ENCODE results near the gene GALR3.
"Not testable (repeated sequence)": the region's sequence is repeated elsewhere in the genome, so short reads cannot be mapped to it uniquely, and the experiment has no call there.

GALR3 gene, protein sequence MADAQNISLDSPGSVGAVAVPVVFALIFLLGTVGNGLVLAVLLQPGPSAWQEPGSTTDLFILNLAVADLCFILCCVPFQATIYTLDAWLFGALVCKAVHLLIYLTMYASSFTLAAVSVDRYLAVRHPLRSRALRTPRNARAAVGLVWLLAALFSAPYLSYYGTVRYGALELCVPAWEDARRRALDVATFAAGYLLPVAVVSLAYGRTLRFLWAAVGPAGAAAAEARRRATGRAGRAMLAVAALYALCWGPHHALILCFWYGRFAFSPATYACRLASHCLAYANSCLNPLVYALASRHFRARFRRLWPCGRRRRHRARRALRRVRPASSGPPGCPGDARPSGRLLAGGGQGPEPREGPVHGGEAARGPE

GRCh38 chr22:37823134-37823985 is at the start of gene GALR3:
Gene GALR3, plus strand, starts transcription at chr22:37823382. Its CDS starts 25 bp downstream, at chr22:37823407.
- no peak for DNase-seq

GRCh38 chr22:37774728-37775127 is 48.5 kb upstream of the GALR3 start:
- no peak for DNase-seq

DNA sequence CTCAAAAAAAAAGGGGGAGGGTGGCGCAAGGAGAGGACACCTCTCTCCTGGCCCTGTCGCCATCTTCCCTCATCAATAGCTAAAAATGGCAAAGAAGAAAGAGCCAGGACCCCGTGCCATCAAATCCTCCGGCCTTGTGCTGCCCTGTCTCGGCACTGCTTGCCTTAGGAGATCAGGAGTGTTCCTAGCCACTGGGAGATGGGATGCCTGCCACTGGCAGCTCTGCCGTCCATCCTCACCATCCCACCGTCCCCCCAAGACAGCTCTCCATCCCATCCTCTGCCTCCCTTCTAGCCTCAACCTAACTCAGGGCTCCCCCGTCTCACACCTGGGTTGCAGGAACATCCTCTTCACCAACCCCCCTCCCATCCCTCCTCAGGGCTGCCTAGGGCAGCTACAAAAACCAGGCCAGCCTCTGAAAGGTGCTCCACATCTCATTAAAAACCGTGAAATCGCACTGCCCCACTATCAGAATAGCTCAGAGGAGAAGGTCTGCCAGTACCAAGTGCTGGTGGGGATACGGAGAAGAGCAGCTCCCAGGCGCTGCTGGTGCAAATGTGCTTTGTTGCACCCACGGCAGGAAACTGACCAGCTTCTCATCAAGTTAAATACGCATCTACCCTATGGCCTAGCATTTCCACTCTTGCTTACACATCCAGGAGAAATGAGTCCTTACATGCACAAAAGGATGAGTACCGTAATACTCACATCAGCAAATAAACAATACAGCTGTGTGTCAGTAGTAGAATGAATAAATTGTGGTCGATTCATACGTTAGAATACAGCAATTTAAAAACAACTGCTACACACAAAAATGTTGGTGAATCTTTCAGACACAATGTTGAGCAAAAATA is 47.2 kb upstream of the GALR3 start:
- DNase-seq: no peak

GRCh38 chr22:37776639-37777005 is 46.6 kb upstream of the GALR3 start:
- DNase-seq: no peak

DNA sequence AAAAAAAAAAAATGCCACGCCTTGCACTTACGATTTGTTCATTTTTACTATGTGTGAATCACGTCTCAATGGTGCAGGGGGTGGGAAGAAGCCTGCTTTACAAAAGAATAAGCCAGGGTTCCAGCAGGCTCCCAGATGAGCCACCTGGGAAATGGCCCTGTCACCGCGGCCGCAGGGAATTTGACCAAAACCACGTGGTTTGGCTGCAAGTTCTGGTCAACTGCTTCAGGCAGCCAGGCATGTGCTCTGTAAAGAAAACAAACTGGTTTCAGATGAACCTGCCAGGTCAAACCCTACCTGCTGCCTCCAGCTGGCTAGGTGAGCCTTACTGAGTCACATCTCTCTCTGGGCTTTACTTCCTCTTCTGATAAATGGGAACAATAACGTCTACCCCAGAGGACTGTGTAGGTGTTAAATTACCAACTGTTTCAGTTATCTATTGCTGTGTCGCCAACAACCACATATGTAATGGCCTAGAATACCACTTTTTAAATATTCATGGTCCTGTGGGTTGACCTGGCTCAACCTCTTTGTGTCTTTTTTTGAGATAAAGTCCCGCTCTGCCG is 46.0 kb upstream of the GALR3 start:
- no peak for DNase-seq

DNA sequence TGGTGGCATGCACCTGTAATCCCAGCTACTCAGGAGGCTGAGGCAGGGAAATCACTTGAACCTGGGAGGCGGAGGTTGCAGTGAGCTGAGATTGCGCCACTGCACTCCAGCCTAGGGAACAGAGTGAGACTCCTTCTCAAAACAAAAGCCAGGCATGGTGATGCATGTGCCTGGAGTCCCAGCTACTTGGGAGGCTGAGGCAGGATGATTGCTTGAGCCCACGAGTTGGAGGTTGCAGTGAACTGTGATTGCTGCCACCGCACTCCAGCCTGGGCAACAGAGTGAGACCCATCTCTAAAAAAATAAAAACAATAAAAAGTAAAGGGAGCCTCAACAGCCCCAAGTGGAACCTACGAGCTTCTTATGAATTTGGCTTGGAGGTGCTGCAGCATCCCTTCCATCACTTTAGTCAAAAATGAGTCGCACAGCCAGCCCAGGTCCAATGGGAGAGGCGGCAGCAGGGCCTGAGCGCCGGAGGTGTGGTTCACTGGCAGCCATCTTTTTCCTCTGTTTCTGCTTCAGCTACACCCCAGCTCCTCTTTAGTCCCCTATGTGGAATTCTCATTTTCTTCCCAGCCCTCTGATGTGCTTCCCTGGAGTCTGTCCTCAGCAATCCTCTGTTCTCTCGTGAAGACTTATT is 44.7 kb upstream of the GALR3 start:
- no peak for DNase-seq

GRCh38 chr22:37781434-37782059 is 41.6 kb upstream of the GALR3 start:
- no peak for DNase-seq

DNA sequence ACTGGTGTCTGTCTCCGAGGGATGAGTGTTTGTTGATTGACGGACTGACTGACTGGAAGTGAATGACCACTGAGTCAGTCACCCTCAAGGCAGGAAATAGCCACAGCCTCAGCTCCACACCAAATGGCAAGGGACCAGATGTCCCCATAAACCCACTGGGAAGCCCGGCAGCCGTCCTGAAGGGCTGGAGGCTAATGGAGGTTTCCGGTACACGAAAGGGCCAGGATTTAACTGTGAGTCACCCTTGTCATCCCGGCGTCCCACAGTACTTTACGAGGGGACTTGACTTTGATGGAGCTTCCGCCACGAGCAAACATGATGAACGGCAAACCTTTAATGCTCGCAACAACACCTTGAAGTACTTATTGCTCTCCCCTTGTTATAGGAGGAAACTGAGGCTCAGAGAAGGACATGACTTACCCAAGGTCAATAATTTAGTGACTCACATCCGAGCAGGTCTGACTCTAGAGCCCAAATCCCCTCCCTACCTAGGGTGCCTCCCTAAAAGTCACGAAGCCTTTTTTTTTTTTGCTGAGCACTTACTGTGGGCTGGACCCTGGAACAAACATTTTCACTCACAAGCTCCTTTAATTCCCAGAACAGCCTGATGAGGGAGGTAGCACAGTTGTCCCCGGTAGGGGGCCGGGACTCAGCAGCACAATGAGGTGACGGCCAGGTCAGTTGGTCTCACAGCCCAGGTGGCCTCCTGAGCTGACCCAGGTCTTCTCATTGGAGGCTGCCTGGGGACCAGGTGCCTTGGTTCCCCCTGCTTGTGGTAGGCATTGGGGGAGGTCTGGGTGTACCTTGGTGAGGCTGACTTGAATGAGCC is 40.6 kb upstream of the GALR3 start:
- no peak for DNase-seq

DNA sequence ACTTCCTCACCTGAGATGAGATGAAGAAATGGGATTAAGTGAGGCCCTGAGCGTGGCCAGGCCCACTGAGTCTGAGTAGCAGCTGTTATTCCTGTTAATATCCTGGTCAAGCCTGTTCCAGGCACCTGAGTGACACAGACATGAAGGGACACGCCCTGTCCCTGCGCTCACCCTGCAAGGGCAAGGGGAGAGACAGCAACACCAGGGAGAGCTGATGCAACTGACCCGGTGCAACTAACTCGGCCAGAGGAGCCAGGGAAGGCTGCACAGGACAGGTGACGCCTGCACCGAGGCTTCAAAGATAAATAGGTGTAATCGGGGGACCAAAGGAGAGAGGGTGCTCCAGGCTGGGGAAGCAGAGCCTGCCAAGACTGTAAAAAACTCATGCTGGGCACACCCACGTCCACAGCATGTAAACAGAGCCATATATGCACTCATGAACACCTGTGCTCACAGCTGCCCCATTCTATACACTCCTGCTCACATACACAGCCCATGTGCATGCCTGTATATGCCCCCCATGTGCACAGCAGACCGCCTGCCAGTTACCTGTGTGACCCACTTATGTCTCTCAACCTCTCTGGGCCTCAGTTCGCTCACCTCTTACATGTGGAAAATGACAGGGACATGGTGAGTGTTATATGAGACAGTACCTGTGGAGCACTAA is 38.2 kb upstream of the GALR3 start:
- DNase-seq: no peak

DNA sequence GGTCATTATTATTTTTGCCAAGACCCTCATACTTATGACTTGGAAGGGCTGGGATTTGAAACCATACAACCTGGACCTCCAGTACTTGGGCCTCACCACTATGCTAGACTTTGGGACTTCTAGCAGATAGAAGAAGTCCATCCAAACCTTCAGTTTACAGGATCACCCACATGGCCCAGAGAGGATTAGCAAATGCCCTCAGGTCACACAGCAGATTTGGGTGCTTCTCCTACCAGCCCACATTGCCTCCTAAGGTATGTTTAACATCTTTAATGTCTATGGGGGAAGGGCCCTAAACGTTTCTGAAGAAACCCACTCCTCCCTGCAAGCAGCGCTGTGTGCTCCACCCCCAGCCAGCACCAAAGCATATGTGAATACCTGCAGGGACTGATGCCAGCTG is 32.9 kb upstream of the GALR3 start:
- DNase-seq: no peak

- DNase-seq: no peak
These were observed 30.7 kb upstream of the GALR3 start for GRCh38 chr22:37792494-37792893.

DNA sequence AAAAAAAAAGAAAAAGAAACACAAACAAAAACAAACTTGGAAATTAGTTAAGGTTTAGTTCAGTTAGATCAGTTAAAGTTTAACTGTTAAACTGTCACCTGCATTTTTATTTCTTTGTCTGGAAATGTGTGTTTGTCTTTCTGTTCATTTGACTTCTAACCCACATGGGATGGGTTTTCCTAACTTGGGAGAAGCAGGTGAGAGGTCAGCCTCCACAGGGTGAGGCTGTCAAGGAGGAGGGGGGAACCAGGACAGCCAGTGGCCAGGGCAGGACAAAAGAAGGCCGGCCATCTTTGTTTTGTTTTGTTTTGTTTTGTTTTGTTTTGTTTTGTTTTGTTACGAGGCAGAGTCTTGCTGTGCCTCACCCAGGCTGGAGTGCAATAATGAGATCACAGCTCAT is 28.8 kb upstream of the GALR3 start:
- no peak for DNase-seq

- no peak for DNase-seq
These were observed 27.1 kb upstream of the GALR3 start for GRCh38 chr22:37796079-37796478.

GRCh38 chr22:37797259-37797658 is 25.9 kb upstream of the GALR3 start:
- DNase-seq: not testable (repeated sequence)

DNA sequence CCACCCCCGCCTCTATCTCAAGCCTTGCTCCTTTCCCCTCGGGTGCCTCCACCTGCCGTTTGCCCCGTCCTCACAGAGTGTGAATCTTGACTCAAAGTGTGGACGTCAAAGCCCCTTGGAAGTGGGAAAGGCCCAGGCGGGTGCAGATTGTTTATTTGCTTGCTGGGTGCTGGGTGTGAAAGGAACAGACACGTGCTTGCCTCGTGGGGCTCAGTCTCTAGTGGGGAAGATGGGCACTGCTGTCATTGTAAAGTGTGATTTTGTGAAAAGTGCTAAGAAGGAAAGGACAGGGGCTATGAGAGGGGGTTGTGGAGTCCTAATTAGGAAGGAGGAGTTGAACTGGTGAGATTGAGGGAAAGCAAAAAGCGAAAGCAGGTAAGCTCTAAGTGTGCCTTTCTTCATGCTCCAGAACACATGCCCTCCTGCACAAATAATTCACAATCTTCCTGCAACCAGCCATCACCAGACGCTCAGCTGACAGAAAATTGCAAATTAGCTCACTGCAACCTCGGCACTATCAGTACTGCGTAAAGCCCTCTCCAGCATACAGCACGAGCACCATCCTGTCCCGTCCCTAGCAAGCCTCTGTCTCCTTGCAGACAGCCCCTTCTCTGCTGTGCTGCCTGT is 25.2 kb upstream of the GALR3 start:
- no peak for DNase-seq

- DNase-seq: not testable (repeated sequence)
These were observed 23.2 kb upstream of the GALR3 start for GRCh38 chr22:37799979-37800378.

DNA sequence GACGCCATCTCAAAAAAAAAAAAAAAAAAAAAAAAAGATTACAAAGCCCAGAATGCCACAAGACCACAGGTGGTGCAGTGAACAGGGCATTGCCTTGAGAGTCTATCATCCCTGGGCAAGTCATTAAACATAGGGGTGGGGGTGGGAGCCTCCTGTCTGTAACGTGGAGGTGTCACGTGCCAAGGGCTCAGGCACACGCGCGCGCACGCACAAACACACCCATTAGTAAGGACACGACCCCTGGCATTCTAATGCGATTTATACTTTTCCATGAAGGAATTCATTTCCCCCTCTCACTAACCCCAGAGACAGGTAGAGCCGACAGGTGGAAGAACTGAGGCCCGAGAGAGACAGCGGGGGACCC is 21.3 kb upstream of the GALR3 start:
- no peak for DNase-seq

DNA sequence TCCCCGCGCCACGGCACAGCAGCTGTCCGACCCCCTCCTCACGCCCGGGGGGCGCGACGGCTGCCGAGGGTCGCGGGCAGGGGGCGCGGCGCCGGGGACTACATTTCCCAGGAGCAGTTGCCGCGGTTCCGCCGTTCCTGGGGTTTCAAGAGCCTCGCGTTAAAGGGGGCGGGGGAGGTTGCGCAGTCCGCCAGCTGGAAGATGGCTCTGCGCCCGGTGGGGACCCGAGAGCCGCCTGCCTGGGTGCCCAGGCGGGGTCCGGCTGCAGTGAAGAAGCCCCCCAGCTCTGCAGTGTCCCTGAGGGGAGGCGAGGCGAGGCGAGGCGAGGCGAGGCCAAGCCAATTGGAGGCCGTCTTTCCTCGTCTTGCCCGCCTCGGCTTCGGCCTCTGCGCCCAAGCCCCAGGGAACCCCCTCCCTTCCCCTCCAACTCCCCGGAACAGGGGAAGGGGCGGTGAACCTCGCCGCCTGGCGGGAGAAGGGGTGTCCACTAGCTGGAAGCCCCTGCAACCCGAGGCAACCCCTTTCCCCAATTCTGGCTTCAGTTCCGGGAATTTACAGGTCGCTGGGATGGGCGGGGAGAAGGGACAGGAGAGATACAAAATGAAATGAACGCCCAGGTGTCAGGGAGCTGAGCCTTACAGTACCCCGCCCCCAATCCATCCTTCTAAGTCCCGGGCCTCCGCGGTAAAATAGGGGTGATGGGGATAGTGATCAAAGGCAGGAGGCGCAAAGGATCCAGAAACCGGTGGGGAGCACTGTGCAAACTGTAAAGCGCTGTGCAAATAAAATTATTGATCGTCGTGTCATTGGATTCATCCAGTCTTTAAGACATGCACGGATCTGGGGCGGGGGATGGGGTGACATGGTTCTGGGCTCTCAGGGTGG is 20.6 kb upstream of the GALR3 start:
- DNase-seq: peak; percentile 27

DNA sequence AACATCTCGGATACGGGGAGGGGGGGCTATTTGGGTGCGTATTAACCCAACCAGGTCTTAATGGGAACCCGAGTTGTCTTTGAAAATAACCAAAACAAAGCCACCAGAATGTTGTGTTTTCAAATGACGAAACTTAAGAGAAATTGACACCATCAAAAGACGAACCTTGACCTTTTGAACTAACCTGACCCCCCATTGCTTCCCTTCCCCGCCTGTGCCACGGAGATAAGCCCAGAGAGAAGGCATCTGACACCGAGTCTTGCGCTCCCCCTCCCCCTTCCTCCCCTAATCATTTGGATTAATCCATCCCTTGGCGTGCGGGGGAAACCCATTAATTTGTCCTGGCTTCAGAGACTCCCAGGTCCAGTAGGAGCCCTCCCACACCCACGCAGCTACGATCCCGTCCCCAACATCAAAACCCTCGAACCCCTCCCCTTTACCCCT is 20.0 kb upstream of the GALR3 start:
- no peak for DNase-seq

Measured in NCI-H748 treated with DMSO at 0.1 percent for 48 hours (cell line).